KMS-11 (cell line): ENCODE data around the gene TOLLIP.

Experiments used
- H2AFZ ChIP-seq: fragments of 200-600 bp; sonication (generic); 2 replicates; pipeline ENCODE4 v1.6.1; 2016; ENCODE audit warnings: antibody characterized with exemption, mixed run types, low read depth
- H3K27ac ChIP-seq: fragments of 200-600 bp; sonication (generic); 2 replicates; pipeline ENCODE4 v1.6.1; 2016; ENCODE audit warnings: mild to moderate bottlenecking, mixed run types
- H3K27me3 ChIP-seq: fragments of 200-600 bp; sonication (generic); 2 replicates; pipeline ENCODE4 v1.6.1; 2017; ENCODE audit warnings: mild to moderate bottlenecking, low read depth, mixed run types, moderate library complexity; ENCODE audit not compliant: insufficient read depth
- H3K36me3 ChIP-seq: fragments of 200-600 bp; sonication (generic); 2 replicates; pipeline ENCODE4 v1.6.1; 2017; ENCODE audit warnings: mild to moderate bottlenecking, mixed run types; ENCODE audit not compliant: insufficient read depth
- H3K4me1 ChIP-seq: fragments of 200-600 bp; sonication (generic); 2 replicates; pipeline ENCODE4 v1.6.1; 2016; ENCODE audit warnings: mild to moderate bottlenecking, low read depth, mixed run types; ENCODE audit not compliant: poor library complexity, severe bottlenecking
- H3K4me2 ChIP-seq: fragments of 200-600 bp; sonication (generic); 2 replicates; pipeline ENCODE4 v1.7.0; 2016; ENCODE audit warnings: mild to moderate bottlenecking, mixed run types
- H3K4me3 ChIP-seq: fragments of 200-600 bp; sonication (generic); IDR thresholded peaks from 2 replicates; pipeline ENCODE4 v1.6.1; 2017; ENCODE audit warnings: low read depth, low read length, mixed read lengths; ENCODE audit not compliant: insufficient read depth
- H3K79me2 ChIP-seq: fragments of 200-600 bp; sonication (generic); 2 replicates; pipeline ENCODE4 v1.6.1; 2016; ENCODE audit warnings: low read depth, mixed run types; ENCODE audit not compliant: insufficient read depth
- H3K9ac ChIP-seq: fragments of 200-600 bp; sonication (generic); 2 replicates; pipeline ENCODE4 v1.6.1; 2016; ENCODE audit warnings: mild to moderate bottlenecking, mixed run types
- H4K20me1 ChIP-seq: fragments of 200-600 bp; sonication (generic); 2 replicates; pipeline ENCODE4 v1.6.1; 2016; ENCODE audit warnings: mild to moderate bottlenecking, mixed run types; ENCODE audit not compliant: insufficient read depth
- CTCF ChIP-seq: fragments of 200-600 bp; sonication (generic); conservative IDR thresholded peaks from 2 replicates; pipeline ENCODE4 v1.6.1; 2017; ENCODE audit warnings: low read depth, mild to moderate bottlenecking, antibody characterized with exemption, low read length, moderate library complexity, mixed read lengths

TOLLIP gene

DNA sequence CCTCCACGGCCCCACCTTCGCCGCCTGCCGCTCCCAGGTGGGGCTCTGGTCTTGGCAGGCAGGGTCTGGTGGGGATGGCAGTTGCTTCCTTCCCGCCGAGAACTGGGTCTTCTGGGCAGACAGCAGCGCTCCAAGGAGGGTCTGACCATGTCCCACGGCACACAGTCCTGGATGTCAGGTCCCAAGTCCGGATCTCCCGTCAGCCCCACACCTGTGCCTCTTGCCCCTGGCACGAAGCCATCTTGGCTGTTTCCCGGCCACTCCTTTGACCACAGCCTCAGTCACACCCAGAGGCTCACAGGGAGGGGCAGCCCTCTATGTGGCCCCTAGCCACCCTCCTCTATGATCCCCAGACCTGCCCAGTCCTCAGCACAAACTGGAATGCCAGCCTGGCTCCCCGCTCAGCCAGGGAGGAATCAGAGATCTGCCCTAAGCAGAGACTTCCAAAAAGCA is 72.3 kb downstream of the TOLLIP start:
- Histone ChIP-seq H3K4me3 (no peak overlapping the region), H3K4me1 (no peaks in the 10 kb centered on the region), H3K36me3 (no peaks in the 10 kb centered on the region), H3K79me2 (no peaks in the 10 kb centered on the region), H3K27ac (no peak overlapping the region), H3K4me2 (no peak overlapping the region), H2AFZ (no peak overlapping the region), H4K20me1 (no peaks in the 10 kb centered on the region), H3K27me3 (peaks cover 47% of the 10 kb centered on the region), H3K9ac (no peak overlapping the region)
- no peak for TF ChIP-seq CTCF

DNA sequence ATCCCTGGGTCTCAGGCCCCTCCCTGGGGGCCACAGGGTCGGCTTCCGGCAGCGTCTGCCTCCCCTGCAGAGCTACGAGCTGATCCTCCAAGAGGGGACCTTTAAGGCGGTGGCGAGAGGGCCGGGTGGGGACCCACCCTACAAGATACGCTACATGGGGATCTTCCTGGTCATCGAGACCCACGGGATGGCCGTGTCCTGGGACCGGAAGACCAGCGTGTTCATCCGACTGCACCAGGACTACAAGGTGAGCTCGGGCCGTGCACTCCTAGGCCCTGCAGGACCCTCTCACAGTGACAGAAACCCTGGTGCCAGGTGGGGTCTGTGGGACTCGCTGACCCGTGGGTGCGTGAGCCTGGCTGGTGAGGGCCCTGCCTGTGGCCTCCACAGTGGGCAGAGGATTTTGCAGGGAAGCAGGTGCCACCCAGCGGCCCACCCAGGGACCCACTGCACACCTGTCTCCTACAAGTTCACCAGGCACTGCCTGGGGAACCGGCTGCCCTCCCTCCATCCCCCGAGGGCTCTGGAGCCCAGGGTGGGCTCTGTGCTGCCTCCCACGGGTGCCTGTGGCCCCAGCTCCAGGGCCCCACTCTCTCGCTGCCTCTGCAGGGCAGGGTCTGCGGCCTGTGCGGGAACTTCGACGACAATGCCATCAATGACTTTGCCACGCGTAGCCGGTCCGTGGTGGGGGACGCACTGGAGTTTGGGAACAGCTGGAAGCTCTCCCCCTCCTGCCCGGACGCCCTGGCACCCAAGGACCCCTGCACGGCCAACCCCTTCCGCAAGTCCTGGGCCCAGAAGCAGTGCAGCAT is 72.9 kb downstream of the TOLLIP start:
- TF ChIP-seq CTCF, result no peak
- no peak overlapping the region for H3K4me3 ChIP-seq
- H3K79me2 ChIP-seq, result no peaks in the 10 kb centered on the region
- H2AFZ ChIP-seq, result no peak overlapping the region
- no peaks in the 10 kb centered on the region for H3K36me3 ChIP-seq
- no peak overlapping the region for H3K4me2 ChIP-seq
- no peaks in the 10 kb centered on the region for H4K20me1 ChIP-seq
- H3K9ac ChIP-seq, result no peak overlapping the region
- peaks cover 53% of the 10 kb centered on the region for H3K27me3 ChIP-seq
- no peaks in the 10 kb centered on the region for H3K4me1 ChIP-seq
- H3K27ac ChIP-seq, result no peak overlapping the region

GRCh38 chr11:1235901-1236315 is 73.5 kb downstream of the TOLLIP start:
- H4K20me1 ChIP-seq, result no peaks in the 10 kb centered on the region
- no peak overlapping the region for H3K9ac ChIP-seq
- H3K79me2 ChIP-seq, result no peaks in the 10 kb centered on the region
- H3K4me3 ChIP-seq, result no peak overlapping the region
- H3K27me3 ChIP-seq, result peaks cover 57% of the 10 kb centered on the region
- H3K27ac ChIP-seq, result no peak overlapping the region
- H3K36me3 ChIP-seq, result no peaks in the 10 kb centered on the region
- H3K4me1 ChIP-seq, result no peaks in the 10 kb centered on the region
- no peak overlapping the region for H3K4me2 ChIP-seq
- no peak overlapping the region for H2AFZ ChIP-seq
- no peak for TF ChIP-seq CTCF

- Histone ChIP-seq H3K27ac (no peak overlapping the region), H4K20me1 (no peaks in the 10 kb centered on the region), H3K9ac (no peak overlapping the region), H3K4me3 (no peak overlapping the region), H3K4me1 (no peaks in the 10 kb centered on the region), H3K36me3 (no peaks in the 10 kb centered on the region), H3K27me3 (peaks cover 60% of the 10 kb centered on the region), H3K4me2 (no peak overlapping the region), H2AFZ (no peak overlapping the region), H3K79me2 (no peaks in the 10 kb centered on the region)
- TF ChIP-seq CTCF, result no peak
Observed at GRCh38 chr11:1235306-1235900, 74.0 kb downstream of the TOLLIP start.
